GM21737 (cell line): ENCODE measurements around the gene FKBP5.
"Not testable (repeated sequence)": the region's sequence is repeated elsewhere in the genome, so short reads cannot be mapped to it uniquely, and the experiment has no call there.

Source experiments
- ATAC-seq: cut with Tn5 transposase; IDR thresholded peaks from one replicate; pipeline ENCODE4 v1.9.1; 2021; ENCODE audit warnings: mild to moderate bottlenecking, moderate library complexity; ENCODE audit not compliant: unreplicated experiment

FKBP5 gene

DNA sequence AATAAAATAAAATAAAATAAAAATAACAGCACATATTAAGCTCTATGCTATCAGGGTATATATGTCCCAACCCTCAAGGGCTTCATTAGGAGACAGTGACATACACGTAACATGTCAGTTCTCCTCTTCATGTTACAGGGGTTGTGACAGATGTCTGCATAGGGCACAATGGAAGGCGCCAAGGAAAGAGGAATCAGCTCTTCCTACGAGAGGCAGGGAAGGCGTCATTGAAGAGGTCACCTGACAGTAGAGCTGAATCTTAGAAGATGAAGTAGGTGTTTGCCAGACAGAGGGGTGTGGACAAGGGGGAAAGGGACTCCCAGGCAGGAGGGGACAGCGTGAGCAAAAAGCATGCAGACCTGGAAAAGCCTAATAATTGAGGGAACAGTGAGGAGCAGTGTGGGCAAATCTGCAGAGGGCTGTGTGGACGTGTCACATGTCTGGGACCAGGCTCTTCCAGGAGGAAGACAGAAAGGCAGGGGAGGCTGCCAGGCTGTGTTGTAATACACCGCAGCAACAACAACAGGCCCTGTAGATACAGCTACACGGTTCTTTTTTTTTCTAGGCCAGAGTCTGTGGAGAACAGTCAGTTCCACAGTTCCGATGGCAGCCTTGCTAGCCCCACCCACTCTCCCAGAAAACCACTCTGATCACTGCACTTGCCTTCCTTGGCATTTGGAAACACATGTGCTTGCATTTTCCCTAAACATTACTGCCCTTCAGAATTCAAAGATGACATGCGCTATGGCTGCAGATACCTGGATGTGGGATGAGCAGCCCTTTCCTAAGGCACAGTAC is 2.5 kb upstream of the FKBP5 start:
- no peak for ATAC-seq

DNA sequence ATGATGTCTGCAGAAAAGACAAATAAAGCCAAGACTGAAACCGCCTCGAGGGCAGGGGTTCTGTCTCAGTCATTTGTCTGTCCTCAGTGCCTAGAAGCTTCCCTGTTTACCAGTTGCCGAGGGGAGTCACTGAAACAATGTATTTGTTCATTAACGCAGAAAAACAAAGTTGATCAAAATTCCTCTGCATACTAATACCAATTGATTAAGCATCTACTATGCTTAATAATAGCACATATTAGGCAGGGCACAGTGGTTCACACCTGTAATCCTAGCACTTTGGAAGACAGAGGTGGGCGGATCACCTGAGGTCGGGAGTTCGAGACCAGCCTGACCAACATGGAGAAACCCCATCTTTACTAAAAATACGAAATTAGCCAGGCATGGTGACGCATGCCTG is 1.8 kb upstream of the FKBP5 start:
- ATAC-seq = no peak

DNA sequence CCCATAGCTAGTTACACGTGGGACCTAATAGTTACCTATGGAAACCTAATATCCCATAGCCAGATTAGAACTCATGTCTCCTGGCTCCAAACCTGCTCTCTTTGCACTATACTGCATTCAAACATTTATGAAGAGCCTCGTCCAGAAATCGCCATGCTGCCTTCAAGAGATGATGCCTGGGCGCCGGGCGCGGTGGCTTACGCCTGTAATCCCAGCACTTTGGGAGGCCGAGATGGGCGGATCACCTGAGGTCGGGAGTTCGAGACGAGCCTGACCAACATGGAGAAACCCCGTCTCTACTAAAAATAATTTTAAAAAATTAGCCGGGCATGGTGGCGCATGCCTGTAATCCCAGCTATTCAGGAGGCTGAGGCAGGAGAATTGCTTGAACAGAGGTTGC is 1.3 kb upstream of the FKBP5 start:
- ATAC-seq = not testable (repeated sequence)

DNA sequence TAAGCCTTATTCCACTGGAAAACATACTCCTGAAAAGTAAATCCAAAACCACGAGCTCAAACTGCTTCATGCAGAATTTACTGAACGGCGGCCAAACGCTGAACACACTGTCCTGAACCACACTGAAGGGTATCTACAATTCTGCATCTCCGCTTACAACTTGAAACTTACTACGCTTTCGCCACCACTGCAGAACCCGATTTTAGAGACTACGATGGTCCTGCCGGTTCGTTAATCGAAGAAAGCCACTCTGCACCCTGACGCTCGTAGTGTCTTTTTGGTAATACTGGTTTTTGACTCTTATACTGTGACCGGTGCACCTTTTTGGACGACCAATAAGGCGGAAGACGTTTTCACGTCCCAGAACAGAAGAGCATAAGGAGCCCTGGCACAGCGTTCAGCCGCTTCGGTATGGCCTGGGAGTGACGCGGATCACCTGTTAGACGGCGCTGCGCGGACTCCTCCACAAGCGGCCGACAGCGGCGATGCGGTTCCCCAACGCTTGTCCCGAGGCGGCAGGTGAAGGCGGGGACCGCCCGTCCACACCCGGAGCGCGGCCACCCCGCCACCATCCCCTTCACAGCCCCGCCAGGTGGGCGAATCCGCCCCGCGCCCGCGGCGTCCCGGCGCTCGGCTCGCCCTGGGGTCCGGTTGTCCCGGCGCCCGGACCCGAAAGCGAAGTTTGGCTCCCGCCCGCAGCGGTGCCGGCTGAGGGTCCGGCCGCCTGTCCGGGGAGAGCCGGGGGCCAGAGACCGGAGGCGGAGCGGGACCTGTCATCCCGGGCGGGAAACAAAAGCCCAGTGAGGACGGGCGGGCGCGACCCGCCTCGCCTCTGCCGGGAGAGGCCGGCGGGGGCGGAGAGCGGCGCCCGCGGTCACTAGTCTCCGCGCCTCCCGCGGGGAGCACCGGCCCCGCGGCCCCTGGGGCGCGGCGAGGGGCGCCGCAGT is 784 bp downstream of the FKBP5 start:
- peak; percentile 30 for ATAC-seq

DNA sequence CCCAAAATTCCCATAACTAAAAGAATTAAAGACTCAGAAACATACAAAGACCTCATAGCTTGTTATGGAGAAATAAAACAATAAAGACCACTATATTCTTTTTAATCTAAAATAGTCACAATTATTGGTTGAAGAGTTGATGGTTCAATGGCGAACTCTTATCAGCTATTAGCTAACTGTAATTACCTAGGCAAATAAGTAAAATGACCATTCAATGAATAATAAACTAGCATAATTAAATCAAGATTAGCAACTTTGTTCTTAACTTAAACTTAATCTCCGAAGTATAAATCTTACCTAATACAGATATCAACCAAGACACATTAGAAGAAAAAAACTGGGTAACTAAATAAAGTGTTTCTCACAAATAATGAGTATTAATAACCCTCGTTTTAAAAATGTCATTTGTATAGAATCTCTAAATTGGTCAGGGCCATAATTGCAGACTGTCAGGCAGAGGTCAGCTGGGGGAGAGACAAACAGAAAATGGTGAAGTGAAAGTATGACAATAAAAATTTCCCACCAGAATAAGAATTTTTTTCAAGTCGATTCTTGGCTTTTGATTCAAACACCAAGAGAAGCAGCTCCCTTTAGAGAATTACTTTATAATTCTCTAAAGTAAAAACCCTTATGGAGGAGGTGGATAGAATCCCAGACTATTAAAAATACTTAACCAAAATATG is 1.7 kb downstream of the FKBP5 start:
- ATAC-seq = no peak

DNA sequence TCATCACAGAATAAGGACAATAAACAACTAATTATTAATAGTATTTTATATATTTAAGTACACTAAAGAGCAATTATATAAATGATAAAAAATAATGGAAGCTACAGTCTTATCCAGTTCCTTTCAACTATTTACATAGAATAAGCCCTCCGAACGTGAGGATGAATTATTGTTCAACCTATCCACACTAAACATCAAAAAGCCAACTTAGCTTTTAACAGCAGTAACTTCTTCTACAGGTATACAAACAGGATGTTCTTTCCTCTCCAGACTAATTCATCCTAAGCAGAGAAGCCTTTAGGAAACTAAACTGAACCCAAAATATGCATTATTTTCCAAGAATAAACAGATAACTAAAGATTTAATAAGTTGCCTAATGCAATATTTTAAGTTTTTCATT is 2.3 kb downstream of the FKBP5 start:
- ATAC-seq = no peak

DNA sequence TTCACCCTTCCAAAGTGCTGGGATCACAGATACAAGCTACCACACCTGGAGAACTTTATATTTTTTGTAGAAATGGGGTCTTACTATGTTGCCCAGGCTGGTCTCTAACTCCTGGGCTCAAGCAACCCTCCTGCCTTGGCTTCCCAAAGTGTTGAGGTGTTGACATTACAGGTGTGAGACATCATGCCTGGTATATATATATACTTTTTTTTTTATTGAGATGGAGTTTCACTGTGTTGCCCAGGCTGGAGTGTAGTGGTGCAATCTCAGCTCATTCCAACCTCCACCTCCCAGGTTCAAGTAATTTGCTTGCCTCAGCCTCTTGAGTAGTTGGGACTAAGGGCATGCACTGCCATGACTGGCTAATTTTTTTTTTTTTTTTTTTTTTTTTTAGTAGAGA is 5.4 kb downstream of the FKBP5 start:
- ATAC-seq = no peak

DNA sequence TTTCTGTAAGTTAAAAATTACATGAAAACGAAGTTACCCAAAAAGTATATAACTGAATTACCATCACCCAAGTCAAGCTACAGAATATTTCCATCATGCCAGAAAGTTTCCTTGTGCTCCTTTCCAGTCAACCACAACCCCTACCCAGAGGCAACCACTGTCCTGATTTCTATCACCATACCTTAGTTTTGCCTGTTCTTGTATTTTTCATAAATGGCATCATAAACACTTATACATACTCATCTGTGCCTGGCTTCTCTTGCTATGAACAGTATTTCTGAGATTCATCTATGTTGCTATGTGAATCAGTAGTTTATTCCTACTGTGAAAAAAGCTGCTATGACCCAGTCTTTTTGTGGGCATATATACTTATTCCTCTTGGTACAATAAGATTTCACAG is 7.4 kb downstream of the FKBP5 start:
- ATAC-seq = no peak

DNA sequence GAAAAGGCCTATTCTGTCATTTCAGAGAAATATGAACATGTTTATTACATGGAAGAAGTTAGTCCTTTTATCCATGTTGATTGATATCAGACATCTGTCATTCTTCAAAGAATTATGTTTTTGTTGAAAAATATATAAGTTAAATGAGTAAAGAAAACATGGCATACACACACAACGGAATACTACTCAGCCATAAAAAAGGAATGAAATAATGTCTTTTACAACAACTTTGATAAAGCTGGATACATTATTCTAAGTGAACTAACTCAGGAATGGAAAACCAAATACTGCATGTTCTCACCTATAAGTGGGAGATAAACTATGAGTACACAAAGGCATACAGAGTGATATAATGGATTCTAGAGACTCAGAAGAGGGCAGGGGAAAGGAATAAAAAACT is 9.3 kb downstream of the FKBP5 start:
- ATAC-seq = no peak

DNA sequence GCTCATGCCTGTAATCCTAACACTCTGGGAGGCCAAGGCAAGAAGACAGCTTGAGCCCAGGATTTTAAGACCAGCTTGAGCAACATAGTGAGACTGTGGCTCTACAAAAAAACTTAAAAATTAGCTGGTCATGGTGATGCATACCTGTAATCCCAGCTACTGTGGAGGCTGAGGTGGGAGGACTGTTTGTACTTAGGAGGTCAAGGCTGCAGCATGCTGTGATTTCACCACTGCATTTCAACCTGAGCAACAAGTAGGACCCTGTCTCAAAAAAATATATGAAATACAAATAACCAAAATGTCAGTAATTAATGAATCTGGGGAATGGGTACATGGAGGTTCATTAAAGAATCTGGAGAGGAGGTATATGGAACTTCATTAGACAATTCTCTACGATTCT is 9.9 kb downstream of the FKBP5 start:
- no peak for ATAC-seq

DNA sequence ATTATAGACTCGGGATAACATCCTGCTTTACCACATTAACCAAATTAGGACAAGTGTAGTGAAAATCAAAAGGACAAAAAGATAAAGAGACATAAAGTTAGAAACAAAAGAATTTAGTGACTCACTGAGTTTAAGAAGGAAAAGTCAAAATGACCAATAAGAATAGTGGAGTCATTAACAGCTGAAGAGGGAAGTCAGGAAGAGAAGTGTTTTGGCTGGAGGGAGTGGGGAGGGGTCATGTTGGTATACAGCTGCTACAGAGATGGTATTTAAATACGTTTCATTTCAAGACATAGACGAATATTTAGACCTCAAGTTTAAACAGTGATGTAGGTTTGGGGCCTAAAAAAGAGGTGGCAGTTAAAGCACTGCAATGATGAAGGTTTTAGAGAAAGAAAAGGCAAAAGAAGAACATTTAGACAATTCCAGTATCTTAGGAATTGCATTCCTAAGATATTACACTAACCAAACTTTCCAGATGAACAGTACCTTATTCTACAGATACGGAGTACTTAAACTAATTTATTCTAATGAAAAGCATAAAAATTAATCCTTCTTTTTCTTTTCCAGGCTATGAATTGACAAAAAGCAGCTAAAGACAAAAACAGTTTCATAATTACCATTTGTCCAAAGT is 10.6 kb downstream of the FKBP5 start:
- no peak for ATAC-seq

DNA sequence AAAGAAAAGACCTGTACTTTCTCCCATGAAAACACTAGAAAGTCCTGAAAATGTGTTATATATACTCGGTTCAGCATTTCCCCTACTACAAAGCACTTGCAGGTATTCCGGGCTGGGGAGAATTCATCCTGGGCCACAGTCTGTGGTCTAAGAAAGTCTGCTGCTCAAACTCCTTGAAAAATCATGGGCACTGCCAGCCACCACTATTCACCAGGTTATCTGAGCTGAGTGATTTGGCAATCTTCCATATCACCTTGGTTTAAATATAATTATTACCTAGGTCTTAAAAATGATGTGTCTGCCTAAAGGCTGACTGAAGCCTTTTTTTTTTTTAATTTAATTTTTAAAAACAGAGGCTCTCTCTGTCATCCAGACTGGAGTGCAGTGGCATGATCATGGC is 11.3 kb downstream of the FKBP5 start:
- ATAC-seq = no peak

DNA sequence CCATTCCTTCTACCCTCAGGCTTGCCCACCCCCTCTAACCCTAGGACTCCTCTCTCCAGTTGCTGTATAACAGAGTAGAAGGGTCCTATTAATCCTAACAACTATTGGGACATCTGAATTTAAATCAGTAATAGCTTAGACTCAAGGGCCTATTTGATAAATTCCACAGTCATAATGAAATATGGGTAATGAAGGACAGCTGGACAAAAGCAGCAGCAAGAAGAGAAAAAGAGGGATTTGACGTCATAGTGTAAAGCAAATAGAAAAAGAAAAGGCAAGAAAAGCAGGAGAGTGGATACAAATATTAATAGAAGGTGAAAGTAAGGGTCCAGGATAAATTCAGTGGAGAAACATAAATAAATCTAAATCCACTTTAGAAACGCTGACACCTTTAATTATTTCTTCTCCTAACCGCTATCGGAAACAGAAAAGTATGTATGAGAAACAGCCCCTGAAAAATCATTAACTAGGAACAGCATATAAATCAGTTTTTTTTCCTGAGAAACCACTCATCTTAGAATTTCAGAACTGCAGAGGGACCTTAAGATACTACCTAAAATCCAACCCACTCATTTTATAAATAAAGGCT is 12.8 kb downstream of the FKBP5 start:
- no peak for ATAC-seq

DNA sequence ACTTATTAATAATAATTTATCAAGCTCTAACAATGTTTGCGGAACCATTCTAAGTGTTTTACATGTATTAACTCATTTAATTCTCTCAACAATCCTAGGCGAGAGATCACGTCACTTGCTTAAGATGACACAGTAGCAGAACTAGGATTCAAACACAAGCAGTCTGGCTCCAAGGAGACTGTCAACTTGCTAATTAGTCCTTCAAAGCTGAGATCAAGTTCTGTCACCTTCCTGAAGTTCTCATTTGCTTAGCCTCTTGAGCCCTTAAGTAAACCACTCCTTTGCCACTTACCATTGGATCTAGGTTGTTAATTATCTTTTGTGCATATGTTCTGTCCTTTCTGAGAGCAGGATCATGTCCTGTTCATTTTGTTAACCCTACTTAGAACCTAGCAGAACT is 14.1 kb downstream of the FKBP5 start:
- ATAC-seq = no peak

DNA sequence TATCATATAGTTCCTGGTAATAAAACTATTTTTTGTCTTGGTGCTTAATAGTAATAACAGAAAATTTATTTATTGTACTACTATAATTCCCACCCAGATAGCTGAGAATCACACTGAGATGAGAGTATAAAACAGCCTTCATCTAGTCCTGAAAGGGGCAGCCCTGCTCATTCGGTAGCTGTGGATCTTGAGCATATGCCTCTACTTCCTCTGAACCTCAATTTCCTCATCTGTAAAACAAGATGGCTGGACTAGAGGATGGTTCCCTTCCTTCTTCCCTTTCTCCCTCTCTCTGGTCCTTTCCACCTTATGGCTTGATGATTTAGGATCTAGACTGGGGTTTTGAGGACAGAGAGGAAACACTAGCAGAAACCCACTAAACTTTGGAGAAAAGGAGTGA is 15.0 kb downstream of the FKBP5 start:
- ATAC-seq = no peak

DNA sequence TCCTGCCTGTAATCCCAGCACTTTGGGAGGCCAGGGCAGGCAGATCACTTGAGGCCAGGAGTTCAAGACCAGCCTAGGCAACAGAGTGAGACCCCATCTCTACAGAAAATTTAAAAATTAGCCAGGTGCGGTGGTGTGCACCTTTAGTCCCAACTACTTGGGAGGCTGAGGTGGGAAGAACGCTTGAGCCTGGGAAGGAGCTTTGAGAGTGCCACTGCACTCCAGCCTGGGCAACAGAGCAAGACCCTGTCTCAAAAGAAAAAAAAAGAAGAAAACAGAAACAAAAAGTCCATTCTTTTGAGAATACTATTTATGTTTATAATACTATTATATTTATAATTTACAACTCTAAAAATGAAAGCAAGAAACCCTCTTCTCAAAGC is 15.4 kb downstream of the FKBP5 start:
- not testable (repeated sequence) for ATAC-seq

DNA sequence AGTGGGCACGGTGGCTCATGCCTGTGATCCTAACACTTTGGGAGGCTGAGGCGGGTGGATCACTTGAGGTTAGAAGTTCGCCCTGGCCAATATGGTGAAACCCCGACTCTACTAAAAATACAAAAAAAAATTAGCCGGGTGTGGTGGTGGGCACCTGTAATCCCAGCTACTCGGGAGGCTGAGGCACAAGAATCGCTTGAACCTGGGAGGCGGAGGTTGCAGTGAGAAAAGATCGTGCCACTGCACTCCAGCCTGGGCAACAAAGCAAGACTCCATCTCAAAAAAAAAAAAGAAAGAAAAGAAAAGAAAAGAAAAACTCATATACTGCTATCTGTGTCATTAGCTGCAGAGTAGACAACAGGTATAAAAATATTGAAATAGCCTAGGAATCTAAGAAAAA is 18.3 kb downstream of the FKBP5 start:
- not testable (repeated sequence) for ATAC-seq

DNA sequence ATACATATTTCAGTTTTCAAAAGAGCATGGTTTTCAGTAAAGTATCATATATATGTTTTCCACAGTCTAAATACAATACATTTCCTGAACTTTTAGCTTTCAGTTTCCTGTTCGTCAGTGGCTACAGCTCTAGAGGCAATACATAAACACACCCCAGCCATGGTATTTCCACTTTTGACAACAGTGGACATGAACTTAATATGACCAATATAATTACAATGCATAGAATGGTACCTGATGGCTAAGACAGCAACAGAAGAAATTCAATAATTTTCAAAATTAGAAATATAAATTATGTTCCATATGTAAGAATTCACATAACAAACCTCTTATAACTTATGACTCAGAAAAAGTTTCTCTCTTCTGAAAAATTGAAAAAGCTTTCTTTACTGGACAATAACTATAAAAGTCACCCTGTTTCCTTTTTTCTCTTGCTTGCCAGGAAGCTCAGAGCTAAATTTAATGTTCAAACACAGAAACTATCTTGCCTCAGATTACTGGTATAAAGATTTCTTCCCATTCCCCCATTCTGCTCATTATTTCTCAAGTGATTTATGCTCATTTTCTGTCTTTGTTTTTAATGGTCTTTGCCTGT is 19.2 kb downstream of the FKBP5 start:
- ATAC-seq = no peak

DNA sequence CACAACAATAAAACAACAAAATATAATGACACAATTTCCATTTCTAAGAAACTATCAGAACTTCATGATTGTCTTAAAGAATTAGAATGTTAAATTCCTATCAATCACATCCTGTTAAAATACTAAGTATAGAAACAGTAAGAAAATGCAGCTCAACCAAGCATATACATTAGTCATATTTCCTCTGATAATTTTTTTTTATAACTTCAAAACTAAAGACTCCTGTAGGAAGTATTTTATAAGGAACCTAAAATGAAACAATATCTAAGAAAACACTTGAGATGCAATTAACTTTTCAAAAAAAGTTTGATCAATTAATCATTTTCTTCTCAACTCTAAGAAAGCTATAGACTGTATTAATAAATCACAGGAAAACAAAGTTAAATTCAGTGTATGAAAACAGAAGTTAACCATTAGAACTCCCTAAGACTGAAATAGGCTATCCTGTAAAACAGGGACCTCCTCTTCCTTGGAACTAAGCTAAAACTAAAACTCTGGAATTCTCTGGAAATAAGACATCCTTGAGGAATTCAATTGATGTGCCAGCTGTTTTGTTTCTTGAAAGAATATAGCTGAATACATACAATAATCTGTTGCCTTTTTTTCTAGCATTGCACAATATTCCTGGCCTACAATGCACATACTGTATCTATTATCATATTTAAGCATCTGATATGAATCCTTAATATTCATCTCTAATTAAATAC is 19.8 kb downstream of the FKBP5 start:
- no peak for ATAC-seq

DNA sequence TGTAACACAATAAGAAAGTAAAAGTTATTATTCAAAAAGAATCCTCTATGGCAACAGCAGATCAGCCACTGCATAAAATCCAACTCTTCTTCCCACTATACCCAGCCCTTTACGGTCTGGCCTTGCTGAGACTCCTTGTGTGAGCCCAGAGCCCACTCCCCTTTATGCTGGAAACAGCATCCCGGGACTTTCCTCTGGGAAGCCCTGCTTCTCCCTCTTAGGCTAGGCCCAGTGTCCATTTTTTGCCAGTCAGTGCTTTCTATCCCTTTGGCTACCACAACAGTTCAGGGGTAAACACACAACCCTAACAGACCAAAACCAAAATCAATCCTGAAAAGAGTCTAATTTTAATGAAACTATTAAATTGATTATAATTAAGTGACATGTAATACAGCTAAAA is 20.6 kb downstream of the FKBP5 start:
- ATAC-seq = no peak
